RKO (cell line): ENCODE data around the gene MACIR.

Experiments
- DNase-seq: peaks from one replicate; pipeline ENCODE4 v3.0.0-alpha.2; 2016; ENCODE audit warnings: low spot score

Gene MACIR

GRCh38 chr5:103291606-103292005, 33.0 kb downstream of the MACIR start:
- no peak for DNase-seq

- no peak for DNase-seq
These were observed 34.5 kb downstream of the MACIR start for GRCh38 chr5:103293099-103293498.

- DNase-seq, result no peak
These were observed 35.2 kb downstream of the MACIR start for GRCh38 chr5:103293719-103294118.

- DNase-seq, result no peak
These were observed 36.3 kb downstream of the MACIR start for GRCh38 chr5:103294906-103295305.

- DNase-seq, result no peak
These were observed 36.9 kb downstream of the MACIR start for GRCh38 chr5:103295424-103295823.

- no peak for DNase-seq
These were observed 37.3 kb downstream of the MACIR start for GRCh38 chr5:103295871-103296270.

- no peak for DNase-seq
These were observed 39.6 kb downstream of the MACIR start for GRCh38 chr5:103298117-103298516.

- DNase-seq, result no peak
These were observed 40.1 kb downstream of the MACIR start for GRCh38 chr5:103298607-103299188.

- DNase-seq, result no peak
These were observed 47.2 kb downstream of the MACIR start for GRCh38 chr5:103305809-103306208.

GRCh38 chr5:103307470-103307869, 48.9 kb downstream of the MACIR start:
- no peak for DNase-seq

GRCh38 chr5:103308774-103309173, 50.2 kb downstream of the MACIR start:
- DNase-seq, result no peak

- DNase-seq, result no peak
These were observed 54.5 kb downstream of the MACIR start for GRCh38 chr5:103313056-103313455.

- DNase-seq, result no peak
These were observed 56.9 kb downstream of the MACIR start for GRCh38 chr5:103315455-103315854.

GRCh38 chr5:103327451-103327850, 68.9 kb downstream of the MACIR start:
- DNase-seq, result no peak

GRCh38 chr5:103327893-103328292, 69.3 kb downstream of the MACIR start:
- no peak for DNase-seq
